HG03575 (cell line): Measurements from ENCODE around the gene KAZN.
"Not testable (repeated sequence)": the region's sequence is repeated elsewhere in the genome, so short reads cannot be mapped to it uniquely, and the experiment has no call there.

Experiments
- ATAC-seq: cut with Tn5 transposase; IDR thresholded peaks from one replicate; pipeline ENCODE4 v1.9.1; 2021; ENCODE audit not compliant: unreplicated experiment, insufficient number of reproducible peaks, low FRiP score; ENCODE audit errors: extremely low read depth

Gene KAZN

GRCh38 chr1:15031251-15031933 is 432.9 kb downstream of the KAZN start:
- ATAC-seq, result no peak

- no peak for ATAC-seq
Measured at GRCh38 chr1:15033264-15033663, 434.8 kb downstream of the KAZN start.

GRCh38 chr1:15034656-15035055 is 436.2 kb downstream of the KAZN start:
- no peak for ATAC-seq

GRCh38 chr1:15035236-15035635 is 436.8 kb downstream of the KAZN start:
- no peak for ATAC-seq

- no peak for ATAC-seq
Measured at GRCh38 chr1:15036101-15036500, 437.6 kb downstream of the KAZN start.

GRCh38 chr1:15038232-15039016 is 439.9 kb downstream of the KAZN start:
- ATAC-seq, result no peak

- ATAC-seq, result no peak
Measured at GRCh38 chr1:15039017-15039648, 440.6 kb downstream of the KAZN start.

GRCh38 chr1:15039901-15040300 is 441.4 kb downstream of the KAZN start:
- ATAC-seq, result no peak

- not testable (repeated sequence) for ATAC-seq
Measured at GRCh38 chr1:15040685-15041084, 442.2 kb downstream of the KAZN start.

GRCh38 chr1:15042866-15043265 is 444.4 kb downstream of the KAZN start:
- no peak for ATAC-seq

- no peak for ATAC-seq
Measured at GRCh38 chr1:15043934-15044333, 445.4 kb downstream of the KAZN start.

GRCh38 chr1:15045123-15045522 is 446.6 kb downstream of the KAZN start:
- no peak for ATAC-seq

- ATAC-seq, result no peak
Measured at GRCh38 chr1:15046487-15047165, 448.1 kb downstream of the KAZN start.

- ATAC-seq, result no peak
Measured at GRCh38 chr1:15047237-15047636, 448.8 kb downstream of the KAZN start.

- no peak for ATAC-seq
Measured at GRCh38 chr1:15048437-15048980, 450.0 kb downstream of the KAZN start.

GRCh38 chr1:15049067-15049466 is 450.6 kb downstream of the KAZN start:
- no peak for ATAC-seq

GRCh38 chr1:15051882-15052528 is 453.5 kb downstream of the KAZN start:
- ATAC-seq, result no peak

- ATAC-seq, result no peak
Measured at GRCh38 chr1:15053153-15053552, 454.7 kb downstream of the KAZN start.
